Stomach (tissue), 9 donors: ENCODE measurements around the gene F10. TPM values are rescaled to one million over a fixed set of nuclear protein-coding genes. Genes with fewer than 3 reads are reported as not detected.

Source experiments
- DNase-seq, 2 donors: peaks; one replicate each; pipeline versions ENCODE4 v3.0.0 to v3.0.0-alpha.2; 2013 to 2019
- H3K27ac ChIP-seq, 5 donors: fragments of 200-600 bp in 4 of 5; sonication (generic) in 4 of 5; one replicate each; pipeline ENCODE4 v1.5.1; 2013 to 2019; ENCODE audit warnings: mild to moderate bottlenecking in 1 of 5, moderate library complexity in 1 of 5
- H3K27me3 ChIP-seq, 3 donors: fragments of 200-600 bp; sonication (generic); one replicate each; pipeline ENCODE4 v1.5.1; 2017 to 2019; ENCODE audit warnings: mixed run types in 1 of 3
- H3K36me3 ChIP-seq, 4 donors: fragments of 200-600 bp; sonication (generic); 1 replicate in 3 of 4; 2 replicates in 1 of 4; pipeline ENCODE4 v1.5.1; 2016 to 2019
- H3K4me1 ChIP-seq, 4 donors: fragments of 200-600 bp; sonication (generic); one replicate each; pipeline ENCODE4 v1.5.1; 2016 to 2019
- H3K4me3 ChIP-seq, 4 donors: fragments of 200-600 bp; sonication (generic) in 3 of 4; one replicate each; pipeline ENCODE4 v1.5.1; 2016 to 2019; ENCODE audit warnings: mild to moderate bottlenecking in 1 of 4
- H3K9me3 ChIP-seq, 4 donors: fragments of 200-600 bp; sonication (generic); one replicate each; pipeline ENCODE4 v1.5.1; 2016 to 2019
- CTCF ChIP-seq, 7 experiments: fragments of 450-650 bp in 4 of 7; fragments of 200-600 bp in 3 of 7; sonication (generic) in 3 of 7; IDR thresholded peaks; one replicate each; pipeline ENCODE4 v1.5.1; 2016 to 2019; ENCODE audit warnings: antibody characterized with exemption in 7 of 7, control low read depth in 2 of 7, mild to moderate bottlenecking in 1 of 7
- EP300 ChIP-seq: sonication (generic); formaldehyde crosslinking; IDR thresholded peaks from one replicate; pipeline ENCODE4 v1.6.1; 2017; ENCODE audit warnings: antibody characterized with exemption
- POLR2A ChIP-seq, 4 donors: fragments of 450-650 bp; IDR thresholded peaks; one replicate each; pipeline ENCODE4 v1.6.1; 2016; ENCODE audit warnings: antibody characterized with exemption in 4 of 4, control low read depth in 2 of 4, mild to moderate bottlenecking in 1 of 4, moderate library complexity in 1 of 4
- POLR2AphosphoS5 ChIP-seq, 3 donors: sonication (generic); formaldehyde crosslinking; IDR thresholded peaks; one replicate each; pipeline ENCODE4 v1.6.1; 2016; ENCODE audit warnings: antibody characterized with exemption in 3 of 3
- WGBS, 5 donors: extraction: QIAGEN DNeasy Blood & Tissue Kit in 3 of 5; methylation state at CpG; one replicate each; pipeline versions ENCODE4 v1.1.5 to v1.1.7; 2013 to 2018; 5-methylcytosine and 5-hydroxymethylcytosine counted together
- intact Hi-C: fragments of 100-400 bp; cut with DNase I; formaldehyde crosslinking; loops from one replicate; pipeline ENCODE4 v1.15.1; 2023; ENCODE audit warnings: low total_unique reads
- polyA plus RNA-seq, 3 donors: library from polyadenylated mRNA; stranded (reverse); fragments of 200-250 nt; gene quantifications; one replicate each; pipeline ENCODE4 v1.2.3, GENCODE V29; 2013
- total RNA-seq, 5 donors: library from RNA; depleted of rRNA; stranded (reverse); fragments of >200 nt; gene quantifications; one replicate each; pipeline versions ENCODE4 v1.1.0 to v1.2.3, GENCODE V29; 2014 to 2016
- donor health status: healthy with polysubstance abuse.
- donor health status: Bipolar disorder and iron deficiency.
- donor health status: healthy.

F10 gene
- total and polyA plus RNA-seq, 8 donors = 0.45 to 14.9 (median 3.3) TPM; not detected in 2

GRCh38 chr13:113155982-113156655, 33.5 kb downstream of the F10 start:
- TF ChIP-seq CTCF (IDR thresholded peaks at IDR 0.05) (no peak), EP300 (no peak), POLR2AphosphoS5 (IDR thresholded peaks at IDR 0.05) (no peak), POLR2A (IDR thresholded peaks at IDR 0.05) (no peak)
- intact Hi-C loops = no loop called here
- Histone ChIP-seq H3K4me3 (no peak overlapping the region), H3K4me1 (peaks cover 15 to 26% (median 20%) of the 10 kb centered on the region in 4 donors), H3K27me3 (peaks cover 0 to 38% (median 11%) of the 10 kb centered on the region in 3 donors), H3K36me3 (no peaks in the 10 kb centered on the region), H3K27ac (no peak overlapping the region), H3K9me3 (no peaks in the 10 kb centered on the region)
- 85 to 93% (median 87%) methylated on average over 9 of the region's 9 CpGs for WGBS, 5 donors
- peak in 1 of 2 donors; percentile 1 for DNase-seq

GRCh38 chr13:113157206-113157928, 34.8 kb downstream of the F10 start:
- WGBS, 5 donors = 61 to 72% (median 70%) methylated on average over 12 of the region's 12 CpGs
- no peaks in the 10 kb centered on the region for H3K36me3 ChIP-seq
- no peaks in the 10 kb centered on the region for H3K9me3 ChIP-seq
- no peak overlapping the region for H3K4me3 ChIP-seq
- no peak overlapping the region for H3K27ac ChIP-seq
- peak in 1 of 2 donors; percentile 3 for DNase-seq
- H3K4me1 ChIP-seq = peaks cover 13 to 18% (median 16%) of the 10 kb centered on the region in 4 donors
- peaks cover 0 to 39% (median 15%) of the 10 kb centered on the region in 3 donors for H3K27me3 ChIP-seq
- intact Hi-C loops = no loop called here
- TF ChIP-seq POLR2AphosphoS5 (IDR thresholded peaks at IDR 0.05) (no peak), CTCF (IDR thresholded peaks at IDR 0.05) (no peak), POLR2A (IDR thresholded peaks at IDR 0.05) (no peak), EP300 (no peak)

GRCh38 chr13:113157929-113158747, 35.5 kb downstream of the F10 start, which contains the start of gene PROZ:
Gene PROZ, plus strand, starts transcription at chr13:113158648. Its CDS starts 13 bp downstream, at chr13:113158661.
- peak within 1 kb of the TSS in 1 of 5 donors; percentile 7 for H3K27ac ChIP-seq
- TF ChIP-seq CTCF (IDR thresholded peaks at IDR 0.05) (no peak), POLR2AphosphoS5 (IDR thresholded peaks at IDR 0.05) (no peak), EP300 (no peak), POLR2A (IDR thresholded peaks at IDR 0.05) (no peak)
- H3K36me3 ChIP-seq = no peaks in the 10 kb centered on the region
- WGBS, 5 donors = 38 to 60% (median 45%) methylated on average over 15 to 16 of the region's 16 CpGs
- peaks cover 0 to 39% (median 16%) of the 10 kb centered on the region in 3 donors for H3K27me3 ChIP-seq
- peaks cover 5 to 15% (median 10%) of the 10 kb centered on the region in 4 donors for H3K4me1 ChIP-seq
- intact Hi-C loops = no loop called here
- peak in 1 of 2 donors; percentile 42 for DNase-seq
- no peak within 1 kb of the TSS for H3K4me3 ChIP-seq
- no peaks in the 10 kb centered on the region for H3K9me3 ChIP-seq

- intact Hi-C loops = no loop called here
- Histone ChIP-seq H3K36me3 (no peaks in the 10 kb centered on the region), H3K9me3 (no peaks in the 10 kb centered on the region), H3K27ac (no peak overlapping the region), H3K4me1 (peaks cover 0 to 10% (median 4%) of the 10 kb centered on the region in 4 donors), H3K27me3 (peaks cover 0 to 45% (median 20%) of the 10 kb centered on the region in 3 donors), H3K4me3 (no peak overlapping the region)
- TF ChIP-seq POLR2A (IDR thresholded peaks at IDR 0.05) = no peak
- TF ChIP-seq POLR2AphosphoS5 (IDR thresholded peaks at IDR 0.05) = no peak
- TF ChIP-seq EP300 = no peak
- TF ChIP-seq CTCF (IDR thresholded peaks at IDR 0.05) = no peak
- peak in 1 of 2 donors; percentile 7 for DNase-seq
- WGBS, 5 donors = 49 to 76% (median 69%) methylated on average over 3 to 7 of the region's 7 CpGs
Measured at GRCh38 chr13:113158946-113159345, 36.3 kb downstream of the F10 start.
